SK-N-SH (cell line): ENCODE data around the gene POLN. TPM values are rescaled to one million over a fixed set of nuclear protein-coding genes. Genes with fewer than 3 reads are reported as not detected.

Experiments used
- CTCF ChIA-PET: fragments of 300-600, 350-600 bp; formaldehyde crosslinking; extraction: SDS; loops from one replicate; lab custom pipeline; 2021; lab: Yijun Ruan, JAX
- POLR2A ChIA-PET: fragments of 350-600 bp; sonication (Branson Sonifier 250); formaldehyde crosslinking; extraction: SDS; loops from one replicate; lab custom pipeline; 2020; ENCODE audit warnings: antibody characterized with exemption, inconsistent platforms; lab: Yijun Ruan, JAX
- DNase-seq: peaks from one replicate; pipeline ENCODE4 v3.0.0; 2012
- H2AFZ ChIP-seq: fragments of 200-600 bp; sonication (generic); 2 replicates; pipeline ENCODE4 v1.8.1; 2016; ENCODE audit warnings: antibody characterized with exemption, mild to moderate bottlenecking, low read depth
- H3F3A ChIP-seq: fragments of 200-600 bp; sonication (generic); replicated peaks from 2 replicates; pipeline ENCODE3; 2016; ENCODE audit warnings: antibody characterized with exemption, mild to moderate bottlenecking; ENCODE audit not compliant: insufficient read depth
- H3K27ac ChIP-seq, 2 experiments: fragments of 200-500 bp in 1 of 2; fragments of 200-600 bp in 1 of 2; sonication (Bioruptor generic) in 1 of 2; sonication (generic), shearing (Covaris generic) in 1 of 2; 2 replicates each; pipeline versions ENCODE4 v1.5.1 to v1.6.1; 2014 to 2016; ENCODE audit warnings: low read depth in 2 of 2, inconsistent platforms in 1 of 2, low read length in 1 of 2, mild to moderate bottlenecking in 1 of 2, mixed read lengths in 1 of 2
- H3K27me3 ChIP-seq: fragments of 200-600 bp; sonication (generic), shearing (Covaris generic); 2 replicates; pipeline ENCODE4 v1.6.1; 2016; ENCODE audit warnings: mixed run types; ENCODE audit not compliant: insufficient read depth
- H3K36me3 ChIP-seq, 2 experiments: fragments of 200-500 bp in 1 of 2; fragments of 200-600 bp in 1 of 2; sonication (Bioruptor generic) in 1 of 2; sonication (generic) in 1 of 2; replicated peaks in 1 of 2; 2 replicates each; pipeline versions ENCODE3 to v1.5.1; 2014 to 2016; ENCODE audit warnings: low read length in 1 of 2, mild to moderate bottlenecking in 1 of 2; ENCODE audit not compliant: insufficient read depth in 2 of 2, control insufficient read depth in 1 of 2
- H3K4me1 ChIP-seq, 2 experiments: fragments of 200-500 bp in 1 of 2; fragments of 200-600 bp in 1 of 2; sonication (Bioruptor generic) in 1 of 2; sonication (generic), shearing (Covaris generic) in 1 of 2; 2 replicates each; pipeline versions ENCODE4 v1.5.1 to v1.6.1; 2014 to 2016; ENCODE audit warnings: low read depth in 1 of 2, low read length in 1 of 2, mixed run types in 1 of 2; ENCODE audit not compliant: insufficient read depth in 2 of 2, control insufficient read depth in 1 of 2
- H3K4me2 ChIP-seq: fragments of 200-600 bp; sonication (generic), shearing (Covaris generic); 2 replicates; pipeline ENCODE4 v1.6.1; 2017; ENCODE audit warnings: mixed run types
- H3K4me3 ChIP-seq, 2 experiments: fragments of 200-500 bp in 1 of 2; fragments of 200-600 bp in 1 of 2; sonication (Bioruptor generic) in 1 of 2; sonication (generic), shearing (Covaris generic) in 1 of 2; 2 replicates each; pipeline versions ENCODE4 v1.5.1 to v1.8.1; 2014 to 2016; ENCODE audit warnings: low read depth in 2 of 2, inconsistent platforms in 1 of 2, low read length in 1 of 2, mild to moderate bottlenecking in 1 of 2, mixed read lengths in 1 of 2, moderate library complexity in 1 of 2
- H3K79me2 ChIP-seq: fragments of 200-600 bp; sonication (generic); 2 replicates; pipeline ENCODE4 v1.8.1; 2017; ENCODE audit warnings: mild to moderate bottlenecking; ENCODE audit not compliant: insufficient read depth
- H3K9ac ChIP-seq: fragments of 200-600 bp; sonication (generic); 2 replicates; pipeline ENCODE4 v1.6.1; 2017; ENCODE audit warnings: mixed run types
- H3K9me2 ChIP-seq: fragments of 200-600 bp; sonication (generic); 2 replicates; pipeline ENCODE4 v1.6.1; 2017; ENCODE audit warnings: mixed run types
- H3K9me3 ChIP-seq: fragments of 200-600 bp; sonication (generic); 2 replicates; pipeline ENCODE4 v1.6.1; 2017; ENCODE audit warnings: mixed run types, mild to moderate bottlenecking, moderate library complexity
- H4K20me1 ChIP-seq: fragments of 200-600 bp; sonication (generic); 2 replicates; pipeline ENCODE4 v1.6.1; 2017; ENCODE audit warnings: mild to moderate bottlenecking, mixed run types; ENCODE audit not compliant: insufficient read depth
- CTCF ChIP-seq: fragments of 200-600 bp; sonication (generic); IDR thresholded peaks from 2 replicates; pipeline ENCODE4 v1.6.1; 2017; ENCODE audit warnings: antibody characterized with exemption, mild to moderate bottlenecking, moderate library complexity
- ELF1 ChIP-seq: IDR thresholded peaks from 2 replicates; pipeline ENCODE4 v1.4.0; 2012
- EP300 ChIP-seq, 2 experiments: IDR thresholded peaks; 2 replicates each; pipeline versions ENCODE4 v1.4.0 to v1.6.1; 2012; ENCODE audit warnings: borderline replicate concordance in 1 of 2, low read depth in 1 of 2, low read length in 1 of 2
- FOSL2 ChIP-seq: IDR thresholded peaks from 2 replicates; pipeline ENCODE4 v1.4.0; 2012; ENCODE audit warnings: low read depth, mild to moderate bottlenecking, moderate library complexity, borderline replicate concordance
- FOXJ3 ChIP-seq: sonication (generic); formaldehyde crosslinking; IDR thresholded peaks from 2 replicates; pipeline ENCODE4 v1.5.1; 2020; ENCODE audit warnings: mild to moderate bottlenecking, missing genetic modification reagents
- GATA2 ChIP-seq: sonication (generic); formaldehyde crosslinking; IDR thresholded peaks from 2 replicates; pipeline ENCODE4 v1.5.0; 2020; ENCODE audit warnings: mild to moderate bottlenecking, missing genetic modification reagents
- MEF2A ChIP-seq: IDR thresholded peaks from 2 replicates; pipeline ENCODE4 v1.4.0; 2012; ENCODE audit warnings: low read depth, borderline replicate concordance
- NFIC ChIP-seq: IDR thresholded peaks from 2 replicates; pipeline ENCODE4 v1.4.0; 2012; ENCODE audit warnings: borderline replicate concordance
- PBX3 ChIP-seq: IDR thresholded peaks from 2 replicates; pipeline ENCODE4; 2012
- RAD21 ChIP-seq: IDR thresholded peaks from 2 replicates; pipeline ENCODE4 v1.6.1; 2012; ENCODE audit warnings: mild to moderate bottlenecking, low read length
- RCOR1 ChIP-seq: fragments of 150-350 bp; IDR thresholded peaks from 2 replicates; pipeline ENCODE4 v1.6.1; 2017; ENCODE audit warnings: antibody characterized with exemption, low read length
- TAF1 ChIP-seq: IDR thresholded peaks from 2 replicates; pipeline ENCODE4 v1.6.1; 2012; ENCODE audit warnings: low read depth, mild to moderate bottlenecking, low read length, moderate library complexity, borderline replicate concordance
- TCF12 ChIP-seq: IDR thresholded peaks from 2 replicates; pipeline ENCODE4 v1.4.0; 2012
- USF2 ChIP-seq: fragments of 150-350 bp; IDR thresholded peaks from 2 replicates; pipeline ENCODE4 v1.6.1; 2017; ENCODE audit warnings: antibody characterized with exemption, low read length, low read depth, borderline replicate concordance
- ZBTB33 ChIP-seq: IDR thresholded peaks from 2 replicates; pipeline ENCODE4 v1.4.0; 2012; ENCODE audit warnings: low read depth, borderline replicate concordance
- WGBS: methylation state at CpG from one replicate; pipeline ENCODE4 v1.1.6; 2017; ENCODE audit warnings: low lambda C conversion rate; 5-methylcytosine and 5-hydroxymethylcytosine counted together
- polyA plus RNA-seq, 3 experiments: library from polyadenylated mRNA; depleted of rRNA; stranded (reverse); fragments of >200 nt; gene quantifications; 2 replicates each; pipeline ENCODE4 v1.2.3, GENCODE V29; 2012

Gene POLN
- polyA plus RNA-seq, 1 of the 3 experiments (the other 2 are of a cell fraction): 0.67 TPM

GRCh38 chr4:2186133-2186864 lies 55.6 kb downstream of the POLN start:
- CTCF ChIA-PET: interaction anchor here (1.5 kb wide), 1 partner anchor 10 kb away, joined by 4 read pairs; no protein-coding TSS in a partner anchor
- Histone ChIP-seq H3K27ac (no peak overlapping the region), H3F3A (no peaks in the 10 kb centered on the region), H3K4me2 (no peak overlapping the region), H3K79me2 (no peaks in the 10 kb centered on the region), H3K4me1 (no peaks in the 10 kb centered on the region), H3K9me3 (no peaks in the 10 kb centered on the region), H4K20me1 (no peaks in the 10 kb centered on the region), H3K27me3 (no peaks in the 10 kb centered on the region), H3K9ac (no peak overlapping the region), H3K36me3 (no peaks in the 10 kb centered on the region), H3K9me2 (no peaks in the 10 kb centered on the region), H2AFZ (no peak overlapping the region), H3K4me3 (no peak overlapping the region)
- POLR2A ChIA-PET: no interaction called here
- WGBS: 56% methylated on average over 9 of the region's 9 CpGs
- DNase-seq: no peak
- no peak for TF ChIP-seq MEF2A
- no peak for TF ChIP-seq FOSL2
- TF ChIP-seq PBX3: no peak
- no peak for TF ChIP-seq TCF12
- no peak for TF ChIP-seq FOXJ3
- TF ChIP-seq NFIC: no peak
- TF ChIP-seq EP300 (IDR thresholded peaks at IDR 0.05; ENCODE audit: borderline replicate concordance in 1 of 2, low read depth in 1 of 2, low read length in 1 of 2): no peak
- TF ChIP-seq RAD21: peak; percentile 53
- peak; percentile 11; the same call in 1 of the 2 replicates for TF ChIP-seq CTCF
- TF ChIP-seq TAF1: no peak
- no peak for TF ChIP-seq ELF1
- TF ChIP-seq USF2: no peak
- no peak for TF ChIP-seq RCOR1
- TF ChIP-seq GATA2 (CRISPR knock-in tag): no peak
- TF ChIP-seq ZBTB33: no peak
